Right lobe of liver (tissue), 4 donors: Measurements from ENCODE around the gene ANTXRL.

Source experiments
- POLR2A ChIP-seq: fragments of 450-650 bp; IDR thresholded peaks from one replicate; pipeline ENCODE4 v1.6.1; 2017; ENCODE audit warnings: antibody characterized with exemption, mild to moderate bottlenecking
- TF ChIP-seq, protein P1 (sequence below), 4 donors: fragments of 200-600 bp in 3 of 4; fragments of 450-650 bp in 1 of 4; IDR thresholded peaks; one replicate each; pipeline versions ENCODE4 v1.5.1 to v1.8.0; 2016 to 2022; ENCODE audit warnings: antibody characterized with exemption in 4 of 4, mild to moderate bottlenecking in 2 of 4
- donor health status: DM: no; HTN: no; CAD: no.
- donor health status: DM: no; HTN: no; CAD: no.
- donor health status: DM: no; HTN: yes; CAD: no.

DNA sequence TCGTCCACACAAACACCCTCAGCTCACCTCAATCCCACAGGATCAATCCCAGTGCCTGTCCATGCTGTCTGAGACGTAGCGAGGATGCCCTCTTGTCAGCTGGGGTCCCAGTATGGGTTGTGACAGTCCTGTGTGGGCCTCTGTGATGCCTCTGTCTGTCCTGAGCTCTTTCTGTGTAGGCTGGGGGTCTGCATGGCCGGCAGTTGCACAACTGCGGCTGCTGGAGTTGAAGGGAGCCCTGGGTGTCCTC lies 12.4 kb downstream of the ANTXRL start:
- TF ChIP-seq, protein P1, sequence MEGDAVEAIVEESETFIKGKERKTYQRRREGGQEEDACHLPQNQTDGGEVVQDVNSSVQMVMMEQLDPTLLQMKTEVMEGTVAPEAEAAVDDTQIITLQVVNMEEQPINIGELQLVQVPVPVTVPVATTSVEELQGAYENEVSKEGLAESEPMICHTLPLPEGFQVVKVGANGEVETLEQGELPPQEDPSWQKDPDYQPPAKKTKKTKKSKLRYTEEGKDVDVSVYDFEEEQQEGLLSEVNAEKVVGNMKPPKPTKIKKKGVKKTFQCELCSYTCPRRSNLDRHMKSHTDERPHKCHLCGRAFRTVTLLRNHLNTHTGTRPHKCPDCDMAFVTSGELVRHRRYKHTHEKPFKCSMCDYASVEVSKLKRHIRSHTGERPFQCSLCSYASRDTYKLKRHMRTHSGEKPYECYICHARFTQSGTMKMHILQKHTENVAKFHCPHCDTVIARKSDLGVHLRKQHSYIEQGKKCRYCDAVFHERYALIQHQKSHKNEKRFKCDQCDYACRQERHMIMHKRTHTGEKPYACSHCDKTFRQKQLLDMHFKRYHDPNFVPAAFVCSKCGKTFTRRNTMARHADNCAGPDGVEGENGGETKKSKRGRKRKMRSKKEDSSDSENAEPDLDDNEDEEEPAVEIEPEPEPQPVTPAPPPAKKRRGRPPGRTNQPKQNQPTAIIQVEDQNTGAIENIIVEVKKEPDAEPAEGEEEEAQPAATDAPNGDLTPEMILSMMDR (IDR thresholded peaks at IDR 0.05): no peak
- TF ChIP-seq POLR2A: no peak
